GM12865 (cell line): ENCODE data around the gene CWF19L2.

Experiments used
- DNase-seq: peaks from one replicate; pipeline ENCODE4 v3.0.0; 2010; ENCODE audit warnings: low read depth
- H3K4me3 ChIP-seq: 2 replicates; pipeline ENCODE4 v1.5.1; 2011; ENCODE audit warnings: mild to moderate bottlenecking, low read depth, low read length, control low read depth
- CTCF ChIP-seq: IDR thresholded peaks from 2 replicates; pipeline ENCODE4 v1.5.1; 2011; ENCODE audit warnings: low read length, control low read depth, low read depth, inconsistent platforms; ENCODE audit not compliant: insufficient read depth; ENCODE audit errors: missing control alignments

Gene CWF19L2

DNA sequence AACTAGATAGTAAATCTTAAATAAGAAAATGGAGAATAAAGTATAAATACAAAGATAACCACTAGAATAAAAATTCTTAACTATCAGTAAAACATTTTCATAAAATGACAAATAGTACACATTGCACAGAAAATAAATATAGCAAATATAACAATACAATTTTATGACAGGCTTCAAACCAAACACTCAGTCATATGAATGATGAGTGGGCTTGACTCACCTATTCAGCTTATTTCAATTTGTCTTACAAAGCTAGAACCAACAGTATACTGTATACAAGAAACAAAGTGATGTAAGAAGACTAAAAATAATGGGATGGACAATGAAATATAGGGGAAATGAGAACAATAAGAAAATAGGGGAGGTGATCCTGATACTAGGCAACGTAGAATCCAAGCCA is 141.2 kb downstream of the CWF19L2 start:
- no peak overlapping the region for H3K4me3 ChIP-seq
- DNase-seq = no peak
- no peak for TF ChIP-seq CTCF

DNA sequence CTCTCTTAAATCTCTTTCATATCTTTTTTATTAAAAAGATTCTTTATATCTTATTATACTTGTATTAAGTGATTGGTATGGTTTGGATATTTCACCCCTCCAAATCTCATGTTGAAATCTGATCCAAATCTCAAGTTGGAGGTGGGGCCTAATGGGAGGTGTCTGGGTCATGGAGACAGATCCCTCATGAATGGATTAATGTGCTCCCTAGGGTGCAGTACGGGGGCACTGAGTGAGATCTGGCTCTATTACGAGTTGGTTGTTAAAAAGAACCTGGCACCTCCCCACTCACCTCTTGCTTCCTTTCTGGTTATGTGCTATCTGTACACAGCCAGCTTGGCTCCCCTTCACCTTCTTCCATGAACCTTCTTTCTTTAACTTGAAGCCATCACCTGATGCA is 149.6 kb downstream of the CWF19L2 start:
- no peak for DNase-seq

DNA sequence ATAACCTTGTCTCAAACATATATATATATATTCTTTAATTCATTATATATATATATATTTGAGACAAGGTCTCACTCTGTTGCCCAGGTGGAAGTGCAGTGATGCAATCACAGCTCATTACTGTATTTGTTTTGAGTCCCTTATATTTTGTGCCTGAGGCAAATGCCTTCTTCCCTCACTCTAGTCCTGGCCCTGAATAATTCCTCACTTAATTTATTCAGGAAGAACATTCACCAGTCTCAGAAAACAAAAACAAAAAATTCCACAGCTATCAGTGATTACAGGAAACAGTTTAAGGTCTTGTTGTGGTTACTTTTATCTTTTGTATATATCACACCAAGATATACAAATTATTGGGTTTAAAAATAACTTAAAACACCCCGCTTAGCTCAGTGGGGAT is 155.7 kb downstream of the CWF19L2 start:
- TF ChIP-seq CTCF = no peak
- H3K4me3 ChIP-seq = no peak overlapping the region
- DNase-seq = no peak

More for the DNA sequence above, 149.6 kb downstream of the CWF19L2 start:
- no peak overlapping the region for H3K4me3 ChIP-seq
- TF ChIP-seq CTCF = no peak

DNA sequence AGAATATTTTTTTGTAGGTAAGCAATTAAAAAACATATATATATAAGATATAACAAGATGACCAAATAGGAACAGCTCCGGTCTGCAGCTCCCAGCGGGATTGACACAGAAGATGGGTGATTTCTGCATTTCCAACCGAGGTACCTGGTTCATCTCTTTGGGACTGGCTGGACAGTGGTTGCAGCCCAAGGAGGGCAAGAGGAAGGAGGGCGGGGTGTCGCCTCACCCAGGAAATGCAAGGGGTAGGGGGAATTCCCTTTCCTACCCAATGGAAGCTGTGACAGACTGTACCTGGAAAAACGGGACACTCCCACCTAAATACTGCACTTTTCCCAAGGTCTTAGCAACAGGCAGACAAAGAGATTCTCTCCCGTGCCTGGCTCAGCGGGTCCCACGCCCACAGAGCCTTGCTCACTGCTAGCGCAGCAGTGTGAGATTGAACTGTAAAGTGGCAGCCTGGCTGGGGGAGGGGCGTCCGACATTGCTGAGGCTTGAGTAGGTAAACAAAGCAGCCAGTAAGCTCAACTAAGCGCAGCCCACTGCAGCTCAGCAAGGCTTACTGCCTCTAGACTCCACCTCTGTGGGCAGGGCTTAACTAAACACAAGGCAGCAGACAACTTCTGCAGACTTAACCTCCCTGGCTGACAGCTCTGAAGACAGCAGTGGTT is 163.8 kb downstream of the CWF19L2 start:
- no peak for DNase-seq
- no peak overlapping the region for H3K4me3 ChIP-seq
- no peak for TF ChIP-seq CTCF

DNA sequence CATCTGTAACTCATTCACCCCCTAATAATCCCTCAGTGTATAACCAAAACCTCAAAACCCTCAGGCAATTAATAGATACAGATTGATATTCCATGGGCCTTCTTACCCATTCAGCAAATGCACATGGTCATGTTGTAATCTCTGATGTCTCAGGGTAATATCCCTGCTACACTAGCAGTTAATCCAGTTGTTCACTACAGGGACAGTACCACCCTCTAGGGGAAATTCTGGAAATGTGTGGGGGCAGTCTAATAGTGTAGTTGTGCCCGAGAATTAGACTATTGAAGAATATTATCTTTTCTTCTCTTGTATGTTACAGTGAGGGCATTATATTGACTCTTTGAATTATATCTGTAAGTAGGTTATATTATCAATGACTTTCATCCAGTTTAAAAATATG is 175.4 kb downstream of the CWF19L2 start:
- no peak for DNase-seq
- no peak for TF ChIP-seq CTCF
- H3K4me3 ChIP-seq = no peak overlapping the region
